Endothelial cell of umbilical vein (primary cell): ENCODE data around the gene IRF8.

Experiments
- CTCF ChIP-seq, 2 donors: IDR thresholded peaks; 1 replicate in 1 of 2; 2 replicates in 1 of 2; pipeline ENCODE4 v1.5.1; 2011; ENCODE audit warnings: low read length in 2 of 2, mild to moderate bottlenecking in 2 of 2, moderate library complexity in 2 of 2, control low read depth in 1 of 2, inconsistent platforms in 1 of 2, low read depth in 1 of 2; ENCODE audit not compliant: insufficient read depth in 1 of 2; ENCODE audit errors: extremely low read depth in 1 of 2
- EZH2 ChIP-seq: IDR thresholded peaks from 2 replicates; pipeline ENCODE4 v1.6.1; 2012; ENCODE audit warnings: borderline replicate concordance, low read depth, mild to moderate bottlenecking, moderate library complexity, low read length, inconsistent platforms; ENCODE audit not compliant: severe bottlenecking
- FOS ChIP-seq: IDR thresholded peaks from 2 replicates; pipeline ENCODE4 v1.6.1; 2011; ENCODE audit warnings: mild to moderate bottlenecking, low read length, moderate library complexity, borderline replicate concordance; ENCODE audit not compliant: insufficient read depth
- MAX ChIP-seq: IDR thresholded peaks from 2 replicates; pipeline ENCODE4 v1.6.1; 2011; ENCODE audit not compliant: insufficient read depth, insufficient read length
- MYC ChIP-seq: IDR thresholded peaks from one replicate; pipeline ENCODE4 v1.6.1; 2011; ENCODE audit warnings: mild to moderate bottlenecking, low read depth, low read length
- POLR2A ChIP-seq: IDR thresholded peaks from 2 replicates; pipeline ENCODE4 v1.6.1; 2012; ENCODE audit warnings: low read depth, mild to moderate bottlenecking, control low read depth, low read length
- POLR2AphosphoS5 ChIP-seq: IDR thresholded peaks from 2 replicates; pipeline ENCODE4 v1.6.1; 2012; ENCODE audit warnings: low read depth, mild to moderate bottlenecking, control low read depth, low read length, moderate library complexity; ENCODE audit not compliant: insufficient read depth

- TF ChIP-seq CTCF (IDR thresholded peaks at IDR 0.05; ENCODE audit: extremely low read depth in 1 of 2, insufficient read depth in 1 of 2, low read depth in 1 of 2, low read length in 2 of 2) (no peak), POLR2AphosphoS5 (no peak), FOS (no peak), MYC (no peak), POLR2A (no peak), EZH2 (no peak), MAX (no peak)
These were observed 45.8 kb downstream of the IRF8 start for GRCh38 chr16:85944572-85945423.
